Fibroblast of villous mesenchyme (primary cell): Measurements from ENCODE around the gene LSP1. TPM values are rescaled to one million over a fixed set of nuclear protein-coding genes. Genes with fewer than 3 reads are reported as not detected.
"Not testable (repeated sequence)": the region's sequence is repeated elsewhere in the genome, so short reads cannot be mapped to it uniquely, and the experiment has no call there.

Source experiments
- DNase-seq: peaks from one replicate; pipeline ENCODE4 v3.0.0-alpha.2; 2010; ENCODE audit warnings: low read depth
- H3K4me3 ChIP-seq: 2 replicates; pipeline ENCODE4 v1.5.1; 2011; ENCODE audit warnings: low read depth, mild to moderate bottlenecking, low read length
- total RNA-seq: library from RNA; depleted of rRNA; stranded (reverse); fragments of >200 nt; gene quantifications from 2 replicates; pipeline ENCODE4 v1.2.3, GENCODE V29; 2012
- TF ChIP-seq, protein P1 (sequence below): IDR thresholded peaks from 2 replicates; pipeline ENCODE4 v1.5.1; 2012; ENCODE audit warnings: low read depth, mild to moderate bottlenecking, low read length; ENCODE audit not compliant: insufficient read depth

Gene LSP1, protein sequence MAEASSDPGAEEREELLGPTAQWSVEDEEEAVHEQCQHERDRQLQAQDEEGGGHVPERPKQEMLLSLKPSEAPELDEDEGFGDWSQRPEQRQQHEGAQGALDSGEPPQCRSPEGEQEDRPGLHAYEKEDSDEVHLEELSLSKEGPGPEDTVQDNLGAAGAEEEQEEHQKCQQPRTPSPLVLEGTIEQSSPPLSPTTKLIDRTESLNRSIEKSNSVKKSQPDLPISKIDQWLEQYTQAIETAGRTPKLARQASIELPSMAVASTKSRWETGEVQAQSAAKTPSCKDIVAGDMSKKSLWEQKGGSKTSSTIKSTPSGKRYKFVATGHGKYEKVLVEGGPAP
- total RNA-seq = 0.32 TPM in 1 of 2 replicates, not detected in the other

DNA sequence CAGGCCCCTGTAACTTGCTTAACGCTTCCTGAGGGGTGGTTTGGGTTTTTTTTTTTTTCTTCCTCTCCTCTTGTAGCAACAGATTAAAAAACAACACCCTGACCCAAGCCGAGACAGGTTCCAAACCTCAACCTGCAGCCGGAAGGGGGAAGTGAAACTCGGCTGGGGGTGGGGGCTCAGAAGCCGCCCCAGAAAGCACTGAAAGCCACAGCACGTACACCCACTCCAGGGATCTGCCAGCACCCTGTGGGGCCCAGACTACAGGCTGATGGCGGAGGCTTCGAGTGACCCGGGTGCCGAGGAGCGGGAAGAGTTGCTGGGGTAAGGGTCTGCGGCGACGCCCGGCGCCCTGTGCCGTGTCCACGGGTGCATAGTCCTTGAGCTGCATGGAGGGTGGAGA lies at the start of gene LSP1:
TSS of gene LSP1 (plus strand) at position 208 of the 400 bp plus-strand sequence. CDS start at position 269, 61 bp downstream.
- TF ChIP-seq, protein P1, sequence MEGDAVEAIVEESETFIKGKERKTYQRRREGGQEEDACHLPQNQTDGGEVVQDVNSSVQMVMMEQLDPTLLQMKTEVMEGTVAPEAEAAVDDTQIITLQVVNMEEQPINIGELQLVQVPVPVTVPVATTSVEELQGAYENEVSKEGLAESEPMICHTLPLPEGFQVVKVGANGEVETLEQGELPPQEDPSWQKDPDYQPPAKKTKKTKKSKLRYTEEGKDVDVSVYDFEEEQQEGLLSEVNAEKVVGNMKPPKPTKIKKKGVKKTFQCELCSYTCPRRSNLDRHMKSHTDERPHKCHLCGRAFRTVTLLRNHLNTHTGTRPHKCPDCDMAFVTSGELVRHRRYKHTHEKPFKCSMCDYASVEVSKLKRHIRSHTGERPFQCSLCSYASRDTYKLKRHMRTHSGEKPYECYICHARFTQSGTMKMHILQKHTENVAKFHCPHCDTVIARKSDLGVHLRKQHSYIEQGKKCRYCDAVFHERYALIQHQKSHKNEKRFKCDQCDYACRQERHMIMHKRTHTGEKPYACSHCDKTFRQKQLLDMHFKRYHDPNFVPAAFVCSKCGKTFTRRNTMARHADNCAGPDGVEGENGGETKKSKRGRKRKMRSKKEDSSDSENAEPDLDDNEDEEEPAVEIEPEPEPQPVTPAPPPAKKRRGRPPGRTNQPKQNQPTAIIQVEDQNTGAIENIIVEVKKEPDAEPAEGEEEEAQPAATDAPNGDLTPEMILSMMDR = no peak
- H3K4me3 ChIP-seq = no peak within 1 kb of the TSS
- DNase-seq = no peak

DNA sequence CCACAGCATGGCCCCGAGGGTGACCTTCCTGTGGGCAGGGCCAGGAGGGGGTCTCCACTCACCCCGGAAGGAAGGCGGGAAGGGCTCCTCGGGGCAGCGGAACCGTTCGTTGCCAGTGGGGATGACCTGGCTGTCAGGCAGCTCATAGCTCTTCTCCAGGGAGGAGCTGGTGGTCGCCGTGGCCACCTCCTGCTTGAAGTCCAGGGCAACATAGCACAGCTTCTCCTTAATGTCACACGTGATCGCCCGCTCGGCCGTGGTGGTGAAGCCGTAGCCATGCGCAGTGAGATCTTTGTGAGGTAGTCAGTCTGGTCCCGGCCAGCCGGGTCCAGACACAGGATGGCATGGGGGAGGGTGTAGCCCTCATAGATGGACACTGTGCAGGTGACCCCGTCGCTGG lies 49.6 kb upstream of the LSP1 start:
- DNase-seq = no peak
- H3K4me3 ChIP-seq = no peak overlapping the region
- TF ChIP-seq, protein P1 = no peak

DNA sequence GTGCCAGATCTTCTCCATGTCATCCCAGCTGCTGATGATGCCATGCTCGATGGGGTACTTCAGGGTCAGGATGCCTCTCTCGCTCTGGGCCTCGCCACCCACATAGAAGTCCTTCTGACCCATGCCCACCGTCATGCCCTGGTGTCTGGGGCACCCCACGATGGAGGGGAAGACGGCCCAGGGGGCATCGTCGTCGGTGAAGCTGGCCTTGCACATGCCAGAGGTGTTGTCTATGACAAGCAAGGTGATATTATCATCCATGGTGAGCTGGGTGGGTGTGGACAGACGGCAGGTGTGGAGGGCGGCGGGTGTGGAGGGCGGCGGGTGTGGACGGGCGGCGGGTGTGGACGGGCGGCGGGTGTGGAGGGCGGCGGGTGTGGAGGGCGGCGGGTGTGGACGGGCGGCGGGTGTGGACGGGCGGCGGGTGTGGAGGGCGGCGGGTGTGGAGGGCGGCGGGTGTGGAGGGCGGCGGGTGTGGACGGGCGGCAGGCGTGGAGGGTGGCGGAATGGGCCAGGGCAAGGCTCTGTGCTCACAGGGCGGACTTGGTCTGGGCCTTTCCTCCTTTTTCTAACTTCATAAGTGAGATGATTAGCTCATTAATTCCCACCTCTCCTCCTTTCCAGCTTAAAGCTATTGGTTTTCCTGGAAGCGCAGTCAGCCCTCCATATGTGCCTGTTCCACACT lies 48.9 kb upstream of the LSP1 start:
- DNase-seq, H3K4me3 ChIP-seq: not testable (repeated sequence)

DNA sequence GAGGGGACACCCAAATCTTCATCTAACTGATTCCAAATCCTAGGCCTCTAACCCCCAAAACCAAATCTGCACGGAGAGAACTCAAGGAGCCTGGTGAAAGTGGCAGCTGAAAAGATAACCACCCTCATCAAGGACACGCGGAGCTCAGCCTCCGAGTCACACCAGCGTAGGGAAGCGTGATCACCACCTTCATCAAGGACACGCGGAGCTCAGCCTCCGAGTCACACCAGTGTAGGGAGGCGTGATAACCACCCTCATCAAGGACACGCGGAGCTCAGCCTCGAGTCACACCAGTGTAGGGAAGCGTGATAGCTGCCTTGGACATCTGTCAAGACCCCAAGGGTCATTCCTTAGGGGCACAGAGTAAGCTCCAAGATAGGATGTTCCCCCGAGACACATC lies 47.4 kb upstream of the LSP1 start:
- no peak for DNase-seq
- TF ChIP-seq, protein P1 = no peak
- H3K4me3 ChIP-seq = no peak overlapping the region

DNA sequence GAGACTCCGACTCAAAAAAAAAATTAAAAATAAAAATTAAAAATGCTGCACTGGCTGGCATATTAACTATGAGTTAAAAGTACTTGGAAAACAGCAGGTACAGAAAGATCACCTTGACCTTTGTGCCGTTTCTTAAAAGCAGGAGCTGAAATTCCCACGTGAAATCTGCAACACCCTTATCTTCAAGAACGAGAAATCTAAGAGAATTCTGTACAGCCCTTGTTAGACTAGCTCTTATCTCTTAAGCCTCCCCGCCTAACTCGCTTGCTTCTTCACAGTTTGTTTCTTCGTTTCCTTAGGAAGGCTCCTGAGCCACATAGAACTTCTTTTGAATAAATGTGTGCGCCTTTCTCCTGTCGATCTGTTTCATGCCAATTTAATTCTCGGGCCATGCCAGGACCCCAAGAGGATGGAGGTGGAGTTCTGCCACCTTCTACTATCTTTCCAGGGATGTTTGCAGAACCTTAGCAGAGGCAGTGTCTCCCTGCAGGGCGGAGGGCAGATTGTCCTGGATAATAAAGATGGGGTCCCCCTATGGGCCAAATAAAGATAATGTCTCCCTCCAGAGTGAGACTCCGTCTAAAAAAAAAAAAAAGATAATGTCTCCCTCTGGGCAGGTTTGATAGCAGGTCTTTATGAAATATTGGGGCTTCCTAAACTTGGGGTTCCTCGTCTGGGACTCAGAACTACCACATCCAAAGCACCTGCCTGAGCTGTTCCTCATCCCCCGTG lies 45.5 kb upstream of the LSP1 start:
- no peak for DNase-seq
- TF ChIP-seq, protein P1 = no peak
- H3K4me3 ChIP-seq = no peak overlapping the region

DNA sequence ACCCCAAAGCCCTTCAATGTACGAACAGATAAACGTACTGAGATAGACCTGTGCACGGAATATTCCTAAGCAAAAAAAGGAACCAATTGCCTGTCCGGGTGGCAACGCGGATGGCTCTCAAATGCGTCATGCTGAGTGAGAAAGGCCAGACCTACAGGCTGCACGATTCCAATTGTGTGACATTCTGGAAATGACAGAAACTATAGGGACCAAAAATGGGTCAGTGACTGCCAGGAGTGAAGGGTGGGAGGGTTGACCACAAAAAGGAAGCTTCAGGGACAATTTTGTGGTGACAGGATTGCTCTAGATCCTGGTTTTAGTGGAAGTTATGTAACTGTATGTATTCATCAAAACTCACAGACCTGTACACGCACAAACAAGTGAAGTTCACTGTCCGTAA lies 42.1 kb upstream of the LSP1 start:
- no peak for DNase-seq
- no peak overlapping the region for H3K4me3 ChIP-seq
- TF ChIP-seq, protein P1 = no peak

DNA sequence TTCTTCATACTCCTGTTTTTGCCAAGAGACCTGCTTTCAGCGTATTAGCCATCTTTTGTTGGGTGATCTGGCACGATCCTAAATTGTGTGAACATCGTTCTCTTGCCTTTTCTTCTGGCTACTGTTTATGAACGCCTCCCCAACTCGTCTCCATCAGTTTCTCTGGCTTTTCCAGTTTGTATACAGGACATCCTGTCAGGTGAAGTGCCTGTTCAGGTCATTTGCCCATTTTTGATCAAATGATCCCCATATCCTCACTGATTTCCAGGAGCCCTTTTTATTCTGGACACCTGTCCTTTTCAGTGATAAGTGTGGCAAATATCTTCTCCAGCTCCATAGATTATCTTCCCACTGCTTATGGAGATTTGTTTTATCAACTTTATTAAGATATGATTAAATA lies 40.6 kb upstream of the LSP1 start:
- TF ChIP-seq, protein P1 = no peak
- DNase-seq = no peak
- H3K4me3 ChIP-seq = no peak overlapping the region
